Activated T-cell treated with anti-CD3 and anti-CD28 coated beads, Interleukin-2, amount 50 U/mL, for 72 hours (primary cell): ENCODE results near the gene CLCN7. TPM values are rescaled to one million over a fixed set of nuclear protein-coding genes. Genes with fewer than 3 reads are reported as not detected.

Experiments
- total RNA-seq, 2 donors: library from RNA; stranded (reverse); gene quantifications; one replicate each; pipeline ENCODE4 v1.2.3, GENCODE V29; 2022

Gene CLCN7
- total RNA-seq, 2 donors from 2014 or later = 53.7 to 55.1 TPM

Other genes with a start within 250 kb of the CLCN7 start
- gene TPSG1, start 249.8 kb downstream of the CLCN7 start, total RNA-seq = under 1 TPM in 1 of 2 donors, not detected in 1; 0.32 TPM
- under 1 TPM in 1 of 2 donors, not detected in 1; 0.60 TPM for gene TPSB2, start 244.8 kb downstream of the CLCN7 start, total RNA-seq
- under 1 TPM in 1 of 2 donors, not detected in 1; 0.28 TPM for gene TPSAB1, start 234.3 kb downstream of the CLCN7 start, total RNA-seq
- not detected for gene TPSD1, start 219.0 kb downstream of the CLCN7 start, total RNA-seq
- gene UBE2I, start 165.4 kb downstream of the CLCN7 start, total RNA-seq = 100 to 1,000 TPM; 225 to 231 TPM
- gene BAIAP3, start 141.4 kb downstream of the CLCN7 start, total RNA-seq = 1 to 10 TPM in 1 of 2 donors, under 1 TPM in 1; 0.26 to 1.1 TPM
- 10 to 100 TPM; 39.1 to 44.8 TPM for gene TSR3, start 123.2 kb downstream of the CLCN7 start, total RNA-seq
- gene GNPTG, start 123.1 kb downstream of the CLCN7 start, total RNA-seq = 10 to 100 TPM; 22.1 to 23.8 TPM
- gene UNKL, start 60.3 kb downstream of the CLCN7 start, total RNA-seq = 10 to 100 TPM; 51.1 to 69.5 TPM
- 10 to 100 TPM; 14.5 to 17.9 TPM for gene UQCC4, start 54.3 kb downstream of the CLCN7 start, total RNA-seq
- gene PERCC1, start 44.0 kb downstream of the CLCN7 start, total RNA-seq = under 1 TPM in 1 of 2 donors, not detected in 1; 0.81 TPM
- 1 to 10 TPM; 2.7 to 3.4 TPM for gene CCDC154, start 30.5 kb downstream of the CLCN7 start, total RNA-seq
- not detected for gene PTX4, start 13.9 kb upstream of the CLCN7 start, total RNA-seq
- gene TELO2, start 18.3 kb upstream of the CLCN7 start, total RNA-seq = 10 to 100 TPM; 28.6 to 34.7 TPM
- 10 to 100 TPM; 15.7 to 16.7 TPM for gene TMEM204, start 58.6 kb upstream of the CLCN7 start, total RNA-seq
- gene IFT140, start 137.0 kb upstream of the CLCN7 start, total RNA-seq = 10 to 100 TPM; 13.7 to 16.1 TPM
- 10 to 100 TPM; 28.3 to 30.1 TPM for gene CRAMP1, start 137.3 kb upstream of the CLCN7 start, total RNA-seq
- 10 to 100 TPM; 54.1 to 62.7 TPM for gene JPT2, start 203.3 kb upstream of the CLCN7 start, total RNA-seq
- 100 to 1,000 TPM in 1 of 2 donors, 10 to 100 TPM in 1; 92.7 to 118 TPM for gene MAPK8IP3, start 231.2 kb upstream of the CLCN7 start, total RNA-seq